HEK293T (cell line): Measurements from ENCODE around the gene PGM1.

Source experiments
- CTCF ChIA-PET: fragments of 350-600 bp; formaldehyde crosslinking; extraction: SDS; loops from one replicate; lab custom pipeline; 2021; ENCODE audit warnings: antibody characterized with exemption, inconsistent platforms; lab: Yijun Ruan, JAX
- POLR2A ChIA-PET: fragments of 350-600 bp; formaldehyde crosslinking; extraction: SDS; loops from one replicate; lab custom pipeline; 2020; ENCODE audit warnings: antibody characterized with exemption, inconsistent platforms; lab: Yijun Ruan, JAX
- DNase-seq: peaks from one replicate; pipeline ENCODE4 v3.0.0; 2012; ENCODE audit warnings: mixed read lengths; ENCODE audit errors: extremely low spot score
- ARNT ChIP-seq: fragments of 450-650 bp; IDR thresholded peaks from 2 replicates; pipeline ENCODE4 v1.6.1; 2017; ENCODE audit warnings: mild to moderate bottlenecking
- BHLHE40 ChIP-seq: fragments of 450-650 bp; IDR thresholded peaks from 2 replicates; pipeline ENCODE4 v1.6.1; 2016; ENCODE audit warnings: mild to moderate bottlenecking, moderate library complexity, borderline replicate concordance
- CTBP1 ChIP-seq: fragments of 450-650 bp; IDR thresholded peaks from 2 replicates; pipeline ENCODE4 v1.6.1; 2016; ENCODE audit warnings: borderline replicate concordance
- ELF4 ChIP-seq: fragments of 450-650 bp; IDR thresholded peaks from 2 replicates; pipeline ENCODE4 v1.6.1; 2017; ENCODE audit warnings: antibody characterized with exemption
- FOXA1 ChIP-seq: fragments of 450-650 bp; IDR thresholded peaks from 2 replicates; pipeline ENCODE4 v1.6.1; 2016; ENCODE audit warnings: mild to moderate bottlenecking
- FOXK2 ChIP-seq: fragments of 450-650 bp; IDR thresholded peaks from 2 replicates; pipeline ENCODE4 v1.6.1; 2016; ENCODE audit warnings: mild to moderate bottlenecking
- FOXM1 ChIP-seq: fragments of 450-650 bp; IDR thresholded peaks from 2 replicates; pipeline ENCODE4 v1.6.1; 2017; ENCODE audit warnings: mild to moderate bottlenecking, borderline replicate concordance
- HDGF ChIP-seq: fragments of 450-650 bp; IDR thresholded peaks from 2 replicates; pipeline ENCODE4 v1.6.1; 2017; ENCODE audit warnings: antibody characterized with exemption, borderline replicate concordance
- L3MBTL2 ChIP-seq: fragments of 450-650 bp; conservative IDR thresholded peaks from 2 replicates; pipeline ENCODE4 v1.6.1; 2016; ENCODE audit warnings: mild to moderate bottlenecking
- LEF1 ChIP-seq: fragments of 450-650 bp; IDR thresholded peaks from 2 replicates; pipeline ENCODE4 v1.6.1; 2017; ENCODE audit warnings: mild to moderate bottlenecking, borderline replicate concordance
- NFRKB ChIP-seq: fragments of 450-650 bp; IDR thresholded peaks from 2 replicates; pipeline ENCODE4 v1.6.1; 2016; ENCODE audit warnings: mild to moderate bottlenecking, moderate library complexity
- SP1 ChIP-seq: fragments of 450-650 bp; IDR thresholded peaks from 2 replicates; pipeline ENCODE4 v1.6.1; 2017
- SUZ12 ChIP-seq: fragments of 450-650 bp; IDR thresholded peaks from 2 replicates; pipeline ENCODE4 v1.6.1; 2016; ENCODE audit warnings: mild to moderate bottlenecking
- TARDBP ChIP-seq: fragments of 450-650 bp; IDR thresholded peaks from 2 replicates; pipeline ENCODE4 v1.6.1; 2016
- ZNF384 ChIP-seq: fragments of 450-650 bp; IDR thresholded peaks from 2 replicates; pipeline ENCODE4 v1.6.1; 2016
- TF ChIP-seq, protein P1 (sequence below): fragments of 450-650 bp; IDR thresholded peaks from 2 replicates; pipeline ENCODE4 v1.6.1; 2016

The PGM1 gene

GRCh38 chr1:63621075-63621474 lies 27.9 kb downstream of the PGM1 start:
- DNase-seq: no peak
- POLR2A ChIA-PET: no interaction called here
- CTCF ChIA-PET: interaction anchor here (1.3 kb wide), 1 partner anchor 71 kb away, joined by 9 read pairs; no protein-coding TSS in a partner anchor

GRCh38 chr1:63621698-63622097 lies 28.5 kb downstream of the PGM1 start:
- TF ChIP-seq HDGF (no peak), FOXA1 (no peak), ARNT (no peak), L3MBTL2 (no peak), TARDBP (no peak), FOXK2 (no peak), LEF1 (no peak), SP1 (no peak), ZNF384 (no peak), BHLHE40 (no peak), NFRKB (no peak), CTBP1 (no peak), FOXM1 (no peak), SUZ12 (no peak), ELF4 (no peak)
- TF ChIP-seq, protein P1, sequence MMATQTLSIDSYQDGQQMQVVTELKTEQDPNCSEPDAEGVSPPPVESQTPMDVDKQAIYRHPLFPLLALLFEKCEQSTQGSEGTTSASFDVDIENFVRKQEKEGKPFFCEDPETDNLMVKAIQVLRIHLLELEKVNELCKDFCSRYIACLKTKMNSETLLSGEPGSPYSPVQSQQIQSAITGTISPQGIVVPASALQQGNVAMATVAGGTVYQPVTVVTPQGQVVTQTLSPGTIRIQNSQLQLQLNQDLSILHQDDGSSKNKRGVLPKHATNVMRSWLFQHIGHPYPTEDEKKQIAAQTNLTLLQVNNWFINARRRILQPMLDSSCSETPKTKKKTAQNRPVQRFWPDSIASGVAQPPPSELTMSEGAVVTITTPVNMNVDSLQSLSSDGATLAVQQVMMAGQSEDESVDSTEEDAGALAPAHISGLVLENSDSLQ: no peak
- CTCF ChIA-PET: interaction anchor here (1.3 kb wide), 1 partner anchor 70 kb away, joined by 9 read pairs; no protein-coding TSS in a partner anchor
- POLR2A ChIA-PET: no interaction called here
- no peak for DNase-seq

More at GRCh38 chr1:63621075-63621474, 27.9 kb downstream of the PGM1 start:
- TF ChIP-seq ZNF384 (no peak), ELF4 (no peak), CTBP1 (no peak)
- TF ChIP-seq, protein P1: no peak

GRCh38 chr1:63622849-63623566 lies 29.8 kb downstream of the PGM1 start:
- DNase-seq: no peak
- TF ChIP-seq ZNF384: no peak
- TF ChIP-seq, protein P1: no peak
- no peak for TF ChIP-seq LEF1
- TF ChIP-seq NFRKB: no peak
- no peak for TF ChIP-seq ARNT
- no peak for TF ChIP-seq FOXA1
- POLR2A ChIA-PET: no interaction called here
- CTCF ChIA-PET: no interaction called here

DNA sequence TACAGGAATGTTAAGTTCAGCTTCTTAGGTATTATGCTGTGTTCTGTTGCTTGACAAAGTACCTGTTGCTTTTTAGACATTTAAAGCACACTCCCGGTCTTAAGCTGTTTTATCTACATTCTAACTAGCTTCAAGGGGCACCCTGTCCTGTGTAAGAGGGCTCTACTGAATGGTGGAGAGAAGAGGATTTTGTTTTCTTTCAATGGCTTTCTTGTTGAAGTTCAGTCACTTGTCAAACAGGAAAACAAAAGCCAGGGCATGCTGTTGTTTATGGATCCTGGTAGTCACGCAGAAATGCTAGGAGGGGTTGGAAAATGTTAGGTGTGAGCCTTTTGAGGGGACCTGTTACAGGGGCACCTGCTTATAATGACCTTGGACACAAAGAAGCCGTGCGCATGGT lies 30.7 kb downstream of the PGM1 start:
- CTCF ChIA-PET: no interaction called here
- no peak for DNase-seq
- TF ChIP-seq HDGF: no peak
- TF ChIP-seq SUZ12: no peak
- no peak for TF ChIP-seq FOXM1
- TF ChIP-seq NFRKB: no peak
- no peak for TF ChIP-seq L3MBTL2
- no peak for TF ChIP-seq ELF4
- no peak for TF ChIP-seq SP1
- TF ChIP-seq CTBP1: no peak
- no peak for TF ChIP-seq FOXA1
- TF ChIP-seq ZNF384: no peak
- TF ChIP-seq BHLHE40: no peak
- no peak for TF ChIP-seq ARNT
- TF ChIP-seq TARDBP: no peak
- TF ChIP-seq, protein P1: no peak
- TF ChIP-seq FOXK2: no peak
- TF ChIP-seq LEF1: no peak
- POLR2A ChIA-PET: no interaction called here

DNA sequence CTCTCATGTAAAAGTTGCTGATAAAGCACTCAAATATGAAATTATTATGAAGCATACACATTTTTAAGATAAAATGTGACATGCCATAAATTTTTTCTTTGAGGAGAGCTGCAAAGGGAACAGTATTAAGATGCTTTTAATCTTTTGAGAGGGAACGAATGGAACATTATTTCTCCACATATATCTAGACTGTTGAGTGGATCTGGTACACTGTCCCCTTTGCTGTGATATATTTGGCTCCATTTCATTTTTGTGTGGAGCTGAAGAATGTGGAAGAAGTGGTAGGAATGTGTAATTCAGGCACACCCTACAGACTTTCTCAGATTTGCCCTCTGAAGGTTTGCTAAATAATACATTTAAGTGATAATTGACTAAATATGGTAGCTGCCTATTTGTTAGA lies 31.7 kb downstream of the PGM1 start:
- ChIA-PET CTCF (no interaction called here), POLR2A (no interaction called here)
- no peak for DNase-seq
- no peak for TF ChIP-seq LEF1
- TF ChIP-seq ZNF384: no peak
- TF ChIP-seq FOXK2: no peak
- TF ChIP-seq L3MBTL2: no peak
- TF ChIP-seq BHLHE40: no peak
- TF ChIP-seq NFRKB: no peak
- no peak for TF ChIP-seq FOXA1

- DNase-seq: no peak
- ChIA-PET POLR2A (no interaction called here), CTCF (no interaction called here)
- TF ChIP-seq SUZ12 (no peak), BHLHE40 (no peak), ARNT (no peak), ZNF384 (no peak), FOXA1 (no peak), ELF4 (no peak)
These were observed 33.0 kb downstream of the PGM1 start for GRCh38 chr1:63626222-63626621.
